Stimulated activated CD8-positive, alpha-beta memory T cell treated with anti-CD3 and anti-CD28 coated beads, Interleukin-15, amount 100 ng/mL, for 1 hour (primary cell): Measurements from ENCODE around the gene BLOC1S2.
A peak's percentile ranks its signal among the peaks of the same experiment; 100 is the strongest.
"Not testable (repeated sequence)": the region's sequence is repeated elsewhere in the genome, so short reads cannot be mapped to it uniquely, and the experiment has no call there.

Experiments
- DNase-seq: peaks from one replicate; pipeline ENCODE4 v3.0.0-alpha.2; 2020; ENCODE audit warnings: low read depth

BLOC1S2 gene

DNA sequence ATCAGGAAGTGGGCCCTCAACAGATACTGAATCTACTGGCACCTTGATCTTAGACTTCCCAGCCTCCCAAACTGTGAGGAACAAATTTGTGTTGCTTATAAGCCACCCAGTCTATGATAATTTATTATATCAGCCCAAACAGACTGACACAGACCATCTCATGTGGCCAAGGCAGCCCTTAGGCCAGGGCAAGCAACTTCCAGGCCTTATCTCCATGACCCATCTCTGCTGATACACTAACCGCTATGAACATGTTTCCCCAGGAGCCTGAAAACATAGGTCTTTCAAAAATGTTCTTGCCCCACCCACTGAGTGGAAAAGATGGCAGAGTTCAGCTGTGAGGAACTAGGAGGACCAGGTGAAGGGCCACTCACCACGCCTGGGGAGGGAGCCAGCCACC lies 3.2 kb upstream of the BLOC1S2 start:
- DNase-seq = no peak

GRCh38 chr10:100288196-100288595 lies 1.7 kb upstream of the BLOC1S2 start:
- no peak for DNase-seq

- DNase-seq = no peak
Observed at GRCh38 chr10:100287756-100288155, 1.3 kb upstream of the BLOC1S2 start.

- not testable (repeated sequence) for DNase-seq
Observed at GRCh38 chr10:100285326-100285725, 1.2 kb downstream of the BLOC1S2 start.

- DNase-seq = no peak
Observed at GRCh38 chr10:100282907-100283306, 3.6 kb downstream of the BLOC1S2 start.

DNA sequence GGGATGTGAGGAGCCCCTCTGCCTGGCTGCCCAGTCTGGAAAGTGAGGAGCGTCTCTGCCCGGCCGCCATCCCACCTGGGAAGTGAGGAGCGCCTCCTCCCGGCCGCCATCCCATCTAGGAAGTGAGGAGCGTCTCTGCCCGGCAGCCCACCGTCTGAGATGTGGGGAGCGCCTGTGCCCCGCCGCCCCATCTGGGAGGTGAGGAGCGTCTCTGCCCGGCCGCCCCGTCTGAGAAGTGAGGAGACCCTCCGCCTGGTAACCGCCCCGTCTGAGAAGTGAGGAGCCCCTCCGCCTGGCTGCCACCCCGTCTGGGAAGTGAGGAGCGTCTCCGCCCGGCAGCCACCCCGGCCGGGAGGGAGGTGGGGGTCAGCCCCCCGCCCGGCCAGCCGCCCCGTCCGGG lies 9.5 kb downstream of the BLOC1S2 start:
- not testable (repeated sequence) for DNase-seq

- peak; percentile 57 for DNase-seq
Observed at GRCh38 chr10:100267239-100268104, 19.0 kb downstream of the BLOC1S2 start, which contains the start of gene CWF19L1. Gene CWF19L1, minus strand, starts transcription at chr10:100267638. Its CDS starts 45 bp downstream, at chr10:100267593.

DNA sequence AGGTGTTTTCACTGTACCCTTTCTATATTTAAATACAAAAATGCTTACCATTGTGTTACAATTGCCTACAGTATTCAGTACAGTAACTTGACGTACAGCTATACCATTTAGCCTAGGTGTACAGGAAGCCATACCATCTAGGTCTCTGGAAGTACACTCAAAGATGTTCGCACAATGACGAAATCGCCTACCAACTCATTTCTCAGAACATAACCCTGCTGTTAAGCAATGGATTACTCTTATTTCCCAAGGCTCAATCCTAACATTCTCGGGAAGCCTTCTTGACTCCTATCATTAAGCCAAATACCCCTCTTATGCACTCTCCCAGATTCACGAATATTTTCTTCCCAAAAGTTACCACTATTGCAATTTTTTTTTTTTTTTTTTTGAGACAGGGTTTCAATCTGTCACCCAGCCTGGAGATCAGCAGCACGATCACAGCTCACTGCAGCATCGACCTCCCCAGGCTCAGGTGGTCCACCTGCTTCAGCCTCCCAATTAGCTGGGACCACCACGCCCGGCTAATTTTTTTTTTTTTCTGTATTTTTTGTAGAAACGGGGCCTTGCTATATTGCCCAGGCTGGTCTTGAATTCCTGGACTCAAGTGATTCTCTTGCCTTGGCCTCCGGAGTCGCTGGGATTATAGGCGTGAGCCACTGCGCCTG lies 20.5 kb downstream of the BLOC1S2 start:
- no peak for DNase-seq

DNA sequence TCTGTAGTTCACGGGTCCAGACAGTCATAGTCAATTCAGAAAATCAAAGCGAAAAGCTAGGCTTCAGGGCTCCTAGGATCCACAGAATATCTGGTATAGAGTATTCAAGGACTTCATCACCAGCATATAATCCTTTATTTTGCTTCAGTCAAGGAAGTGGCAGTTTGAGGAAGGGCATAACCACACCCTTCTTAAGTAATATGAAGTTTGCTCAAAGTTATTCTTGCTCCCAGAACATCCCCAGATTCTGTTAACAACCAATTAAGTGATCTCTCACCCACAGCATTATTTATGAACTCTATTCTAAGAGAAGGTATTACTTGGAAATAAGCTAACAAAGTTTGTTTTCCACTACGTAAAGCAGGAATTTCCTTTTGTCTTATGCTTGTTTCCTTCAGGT lies 32.3 kb downstream of the BLOC1S2 start:
- DNase-seq = no peak

DNA sequence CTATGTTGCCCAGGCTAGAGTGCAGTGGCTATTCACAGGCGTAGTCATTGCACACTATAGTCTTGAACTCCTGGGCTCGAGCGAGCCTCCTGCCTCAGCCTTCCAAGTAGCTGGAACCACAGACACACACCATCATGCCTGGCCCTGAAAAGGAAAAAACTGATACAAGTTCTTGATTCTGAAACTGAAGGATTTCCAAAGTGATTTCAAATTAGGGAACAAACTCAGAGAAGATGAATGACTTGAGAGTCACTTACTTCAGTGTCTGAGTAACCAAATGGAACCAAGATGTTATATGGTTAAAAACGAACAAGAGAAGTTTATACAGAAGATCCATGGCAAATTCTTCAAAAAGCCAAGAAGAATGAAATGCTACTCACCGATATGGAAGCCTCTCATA lies 33.4 kb downstream of the BLOC1S2 start:
- DNase-seq = no peak

GRCh38 chr10:100248820-100249219 lies 37.7 kb downstream of the BLOC1S2 start:
- DNase-seq = no peak

DNA sequence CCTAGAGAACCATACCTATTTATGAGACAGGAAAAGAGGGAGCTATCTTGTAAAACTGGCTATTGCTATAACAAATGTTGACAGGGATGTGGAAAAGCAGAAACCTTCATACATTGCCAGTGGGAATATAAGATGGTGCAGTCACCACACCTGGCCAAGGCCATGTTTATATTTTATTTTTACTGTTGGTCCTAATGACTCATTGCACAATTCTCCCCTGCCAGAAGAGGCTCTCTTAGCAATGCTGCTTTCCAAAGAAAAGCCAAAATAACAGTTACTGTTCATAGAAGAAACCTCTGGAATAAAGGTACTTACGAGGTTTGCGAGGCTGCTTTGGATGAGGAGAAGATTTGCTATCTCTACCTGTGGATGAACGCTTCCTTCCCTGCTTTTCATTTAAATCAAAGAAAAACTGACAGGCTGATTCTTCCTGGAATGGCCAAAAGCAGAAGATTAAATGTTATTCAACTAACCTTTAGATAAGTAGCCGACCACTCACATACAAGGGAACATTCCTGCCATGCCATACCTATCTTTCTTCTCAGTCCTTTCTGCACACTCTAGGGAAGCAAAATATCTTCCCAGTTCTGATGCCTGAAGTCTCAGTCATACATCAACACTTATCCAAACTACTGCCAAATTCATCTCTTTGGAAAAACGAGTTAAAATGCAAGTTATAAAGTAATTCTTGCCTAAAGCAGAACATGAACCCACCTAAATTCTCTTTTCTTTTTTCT lies 40.8 kb downstream of the BLOC1S2 start:
- DNase-seq = no peak

GRCh38 chr10:100239851-100240250 lies 46.6 kb downstream of the BLOC1S2 start:
- no peak for DNase-seq

GRCh38 chr10:100238429-100238828 lies 48.1 kb downstream of the BLOC1S2 start:
- no peak for DNase-seq

DNA sequence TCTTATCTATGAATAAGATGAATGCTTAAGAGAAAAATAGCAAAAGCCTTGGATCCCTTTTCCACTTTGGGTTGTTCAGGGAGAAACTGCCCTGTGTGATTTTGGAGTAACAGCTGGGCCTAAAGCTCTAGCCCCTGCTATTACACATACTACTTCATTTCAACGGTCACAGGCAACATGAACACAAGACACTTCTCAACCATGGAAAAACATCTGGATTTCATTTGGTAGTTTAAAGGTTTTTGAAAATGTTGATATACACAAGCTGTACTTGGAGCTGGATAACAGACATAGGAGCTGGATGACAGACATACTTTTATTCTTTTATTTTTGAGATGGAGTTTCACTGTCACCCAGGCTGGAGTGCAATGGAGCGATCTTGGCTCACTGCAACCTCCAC lies 54.4 kb downstream of the BLOC1S2 start:
- no peak for DNase-seq

GRCh38 chr10:100229819-100230422 lies 56.6 kb downstream of the BLOC1S2 start:
- DNase-seq = no peak

DNA sequence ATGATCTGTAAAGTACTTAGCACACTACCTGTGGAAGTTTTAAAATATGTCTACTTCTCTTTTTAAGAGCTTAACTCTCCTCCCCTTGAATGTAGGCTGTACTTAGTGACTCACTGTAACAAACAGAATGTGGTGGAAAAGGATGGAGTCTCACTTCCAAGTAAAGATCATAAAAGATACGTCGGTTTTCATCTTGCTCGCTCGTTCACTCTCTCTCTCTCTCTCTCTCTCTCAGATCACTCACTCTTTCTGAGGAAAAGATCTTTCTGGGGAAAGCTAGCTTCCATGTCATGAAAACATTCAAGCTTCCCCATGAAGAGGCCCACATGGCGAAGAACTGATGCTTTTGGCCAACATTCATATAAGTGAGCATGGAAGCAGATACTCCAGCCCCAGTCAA lies 62.6 kb downstream of the BLOC1S2 start:
- DNase-seq = no peak
